Smooth muscle cell (in vitro differentiated cells): ENCODE results near the gene NCR3LG1. TPM values are rescaled to one million over a fixed set of nuclear protein-coding genes. Genes with fewer than 3 reads are reported as not detected.
A peak's percentile ranks its signal among the peaks of the same experiment; 100 is the strongest.

Source experiments
- DNase-seq: peaks from one replicate; lab custom pipeline; 2025; ENCODE audit not compliant: unreplicated experiment; lab: John Stamatoyannopoulos, UW
- H2AFZ ChIP-seq: fragments of 200-600 bp; sonication (generic); 2 replicates; pipeline ENCODE4 v1.6.0; 2016; ENCODE audit warnings: antibody characterized with exemption, low read depth, mild to moderate bottlenecking
- H3F3A ChIP-seq: fragments of 200-600 bp; sonication (generic); 2 replicates; pipeline ENCODE4 v1.6.0; 2017; ENCODE audit warnings: antibody characterized with exemption, low read depth
- H3K27ac ChIP-seq: fragments of 200-600 bp; sonication (generic); 2 replicates; pipeline ENCODE4 v1.5.1; 2016; ENCODE audit warnings: low read depth, mild to moderate bottlenecking
- H3K27me3 ChIP-seq: fragments of 200-600 bp; sonication (generic); 2 replicates; pipeline ENCODE4 v1.6.1; 2016; ENCODE audit warnings: low read depth, mild to moderate bottlenecking
- H3K36me3 ChIP-seq: fragments of 200-600 bp; sonication (generic); 2 replicates; pipeline ENCODE4 v1.5.1; 2016; ENCODE audit warnings: low read depth
- H3K4me1 ChIP-seq: fragments of 200-600 bp; sonication (generic); 2 replicates; pipeline ENCODE4 v1.5.1; 2016; ENCODE audit warnings: low read depth
- H3K4me2 ChIP-seq: fragments of 200-600 bp; sonication (generic); 2 replicates; pipeline ENCODE4 v1.6.0; 2016; ENCODE audit warnings: mild to moderate bottlenecking
- H3K4me3 ChIP-seq: fragments of 200-600 bp; sonication (generic); 2 replicates; pipeline ENCODE4 v1.5.1; 2016; ENCODE audit warnings: mild to moderate bottlenecking
- H3K79me2 ChIP-seq: fragments of 200-600 bp; sonication (generic); 2 replicates; pipeline ENCODE4 v1.6.0; 2016; ENCODE audit warnings: low read depth, mild to moderate bottlenecking
- H3K9ac ChIP-seq: fragments of 200-600 bp; sonication (generic); 2 replicates; pipeline ENCODE4 v1.6.0; 2016; ENCODE audit warnings: low read depth
- H3K9me3 ChIP-seq: fragments of 200-600 bp; sonication (generic); replicated peaks from 2 replicates; pipeline ENCODE4 v1.5.1; 2016; ENCODE audit warnings: low read depth
- H4K20me1 ChIP-seq: fragments of 200-600 bp; sonication (generic); 2 replicates; pipeline ENCODE4 v1.6.0; 2016; ENCODE audit warnings: low read depth
- WGBS: methylation state at CpG from one replicate; pipeline ENCODE4 v1.1.7; 2016; ENCODE audit warnings: low lambda C conversion rate; 5-methylcytosine and 5-hydroxymethylcytosine counted together
- polyA plus RNA-seq: library from polyadenylated mRNA; unstranded; fragments of >200 nt; fragmentation: Nextera tagmentation; extraction: Ambion mirVana; gene quantifications from 2 replicates; pipeline ENCODE4 v1.2.1, GENCODE V29; 2016
- total RNA-seq: library from RNA; depleted of rRNA; stranded (reverse); fragments of >200 nt; gene quantifications from 2 replicates; pipeline ENCODE4 v1.2.3, GENCODE V29; 2014
- TF ChIP-seq, protein P1 (sequence below): fragments of 200-600 bp; sonication (generic); IDR thresholded peaks from 2 replicates; pipeline ENCODE4 v1.5.1; 2017; ENCODE audit warnings: borderline replicate concordance, mild to moderate bottlenecking, antibody characterized with exemption; ENCODE audit not compliant: insufficient read depth, poor library complexity, severe bottlenecking

Gene NCR3LG1, protein sequence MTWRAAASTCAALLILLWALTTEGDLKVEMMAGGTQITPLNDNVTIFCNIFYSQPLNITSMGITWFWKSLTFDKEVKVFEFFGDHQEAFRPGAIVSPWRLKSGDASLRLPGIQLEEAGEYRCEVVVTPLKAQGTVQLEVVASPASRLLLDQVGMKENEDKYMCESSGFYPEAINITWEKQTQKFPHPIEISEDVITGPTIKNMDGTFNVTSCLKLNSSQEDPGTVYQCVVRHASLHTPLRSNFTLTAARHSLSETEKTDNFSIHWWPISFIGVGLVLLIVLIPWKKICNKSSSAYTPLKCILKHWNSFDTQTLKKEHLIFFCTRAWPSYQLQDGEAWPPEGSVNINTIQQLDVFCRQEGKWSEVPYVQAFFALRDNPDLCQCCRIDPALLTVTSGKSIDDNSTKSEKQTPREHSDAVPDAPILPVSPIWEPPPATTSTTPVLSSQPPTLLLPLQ
- 1.9 and 2.6 TPM in 2 replicates for total RNA-seq
- 0.10 and 1.1 TPM in 2 replicates for polyA plus RNA-seq

DNA sequence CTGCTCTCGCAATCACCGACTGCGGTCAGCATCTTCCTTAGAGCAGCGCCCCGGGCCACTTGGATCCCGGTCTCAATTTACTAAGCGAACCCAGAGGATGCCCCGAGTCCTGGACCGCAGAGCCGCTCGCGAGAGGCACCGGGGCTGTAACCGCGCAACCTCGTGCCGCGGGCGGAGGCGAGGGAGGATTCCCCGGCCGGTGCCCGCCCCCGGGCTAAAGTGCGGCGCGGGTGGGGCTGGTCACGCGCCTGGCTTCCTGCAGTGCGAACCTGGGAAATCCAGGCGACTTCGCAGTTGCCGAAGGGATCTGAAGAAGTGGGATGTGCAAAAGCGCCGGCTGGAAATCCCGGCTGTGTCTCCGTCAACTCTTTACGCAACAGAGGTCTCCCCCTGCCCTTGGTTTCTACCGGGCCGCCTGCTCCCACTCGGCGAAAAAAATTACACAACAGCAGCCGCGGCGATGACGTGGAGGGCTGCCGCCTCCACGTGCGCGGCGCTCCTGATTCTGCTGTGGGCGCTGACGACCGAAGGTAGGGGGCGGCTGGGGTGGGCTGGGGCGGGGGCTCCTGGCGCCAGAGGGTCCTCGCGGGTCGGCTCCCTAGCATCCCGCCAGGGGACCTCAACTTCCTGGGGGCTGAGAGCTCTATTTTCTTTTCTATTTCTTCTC, at the start of gene NCR3LG1:
NCR3LG1 (plus strand) TSS at position 291 of the 667 bp plus-strand sequence; CDS start at position 461, 170 bp downstream.
- 1% methylated on average over 59 of the region's 61 CpGs for WGBS
- H3F3A ChIP-seq: peaks cover 19% of the 10 kb centered on the region
- peak within 1 kb of the TSS; percentile 70 for H3K4me3 ChIP-seq
- H2AFZ ChIP-seq: peak within 1 kb of the TSS; percentile 89
- peak; percentile 21 for DNase-seq
- TF ChIP-seq, protein P1, sequence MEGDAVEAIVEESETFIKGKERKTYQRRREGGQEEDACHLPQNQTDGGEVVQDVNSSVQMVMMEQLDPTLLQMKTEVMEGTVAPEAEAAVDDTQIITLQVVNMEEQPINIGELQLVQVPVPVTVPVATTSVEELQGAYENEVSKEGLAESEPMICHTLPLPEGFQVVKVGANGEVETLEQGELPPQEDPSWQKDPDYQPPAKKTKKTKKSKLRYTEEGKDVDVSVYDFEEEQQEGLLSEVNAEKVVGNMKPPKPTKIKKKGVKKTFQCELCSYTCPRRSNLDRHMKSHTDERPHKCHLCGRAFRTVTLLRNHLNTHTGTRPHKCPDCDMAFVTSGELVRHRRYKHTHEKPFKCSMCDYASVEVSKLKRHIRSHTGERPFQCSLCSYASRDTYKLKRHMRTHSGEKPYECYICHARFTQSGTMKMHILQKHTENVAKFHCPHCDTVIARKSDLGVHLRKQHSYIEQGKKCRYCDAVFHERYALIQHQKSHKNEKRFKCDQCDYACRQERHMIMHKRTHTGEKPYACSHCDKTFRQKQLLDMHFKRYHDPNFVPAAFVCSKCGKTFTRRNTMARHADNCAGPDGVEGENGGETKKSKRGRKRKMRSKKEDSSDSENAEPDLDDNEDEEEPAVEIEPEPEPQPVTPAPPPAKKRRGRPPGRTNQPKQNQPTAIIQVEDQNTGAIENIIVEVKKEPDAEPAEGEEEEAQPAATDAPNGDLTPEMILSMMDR: no peak
- peaks cover 7% of the 10 kb centered on the region for H3K27me3 ChIP-seq
- H3K79me2 ChIP-seq: no peaks in the 10 kb centered on the region
- peaks cover 15% of the 10 kb centered on the region for H3K4me1 ChIP-seq
- H3K9me3 ChIP-seq: no peaks in the 10 kb centered on the region
- peak within 1 kb of the TSS; percentile 67 for H3K9ac ChIP-seq
- peak within 1 kb of the TSS; percentile 89 for H3K4me2 ChIP-seq
- H3K27ac ChIP-seq: peak within 1 kb of the TSS; percentile 52
- H3K36me3 ChIP-seq: no peaks in the 10 kb centered on the region
- no peaks in the 10 kb centered on the region for H4K20me1 ChIP-seq

DNA sequence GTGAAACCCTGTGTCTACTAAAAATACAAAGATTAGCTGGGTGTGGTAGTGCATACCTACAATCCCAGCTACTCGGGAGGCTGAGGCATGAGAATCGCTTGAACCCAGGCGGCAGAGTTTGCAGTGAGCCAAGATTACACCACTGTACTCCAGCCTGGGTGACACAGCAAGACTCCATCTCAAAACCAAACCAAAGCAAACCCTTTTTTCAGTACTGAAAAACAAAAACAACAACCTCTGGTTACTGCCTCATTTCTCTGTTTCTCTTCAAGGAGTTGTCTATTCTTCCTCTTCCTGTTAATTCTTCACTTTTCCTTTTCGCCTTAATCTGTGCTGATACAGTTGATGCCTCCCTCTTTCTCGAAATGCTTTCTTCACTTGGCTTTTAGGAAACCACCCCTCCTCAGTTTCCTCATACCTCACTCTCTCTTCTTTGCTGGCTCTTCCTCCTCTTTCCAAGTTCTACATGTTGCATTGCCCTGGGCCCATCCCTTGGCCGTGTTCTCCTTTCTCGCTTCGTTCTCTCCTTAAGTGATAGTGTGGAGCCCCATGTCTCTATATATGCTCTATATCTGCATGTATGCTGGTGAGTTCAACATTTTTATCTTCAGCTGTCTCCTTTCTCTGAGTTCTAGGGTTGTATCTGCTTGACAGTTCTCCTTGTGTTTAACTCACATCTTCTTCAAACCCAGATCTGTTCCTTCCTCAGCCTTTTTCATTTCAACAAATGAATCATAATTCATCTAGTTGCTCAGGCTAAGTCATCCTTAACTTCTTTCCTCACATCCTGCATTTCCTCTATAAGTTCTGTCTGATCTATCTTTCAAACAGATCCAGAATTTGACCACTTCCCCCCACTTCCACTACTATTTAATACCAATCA, 38.0 kb upstream of the NCR3LG1 start:
- Histone ChIP-seq H3K27ac (peak overlapping the region; percentile 51), H3K36me3 (peaks cover 18% of the 10 kb centered on the region), H4K20me1 (no peaks in the 10 kb centered on the region), H3K27me3 (no peaks in the 10 kb centered on the region), H3K9ac (no peak overlapping the region), H3K9me3 (no peaks in the 10 kb centered on the region), H3K4me2 (peak overlapping the region; percentile 56), H2AFZ (no peak overlapping the region), H3K79me2 (no peaks in the 10 kb centered on the region), H3K4me3 (no peak overlapping the region), H3F3A (no peaks in the 10 kb centered on the region), H3K4me1 (no peaks in the 10 kb centered on the region)
- no peak for DNase-seq
- 95% methylated on average over 8 of the region's 8 CpGs for WGBS
- TF ChIP-seq, protein P1: no peak

DNA sequence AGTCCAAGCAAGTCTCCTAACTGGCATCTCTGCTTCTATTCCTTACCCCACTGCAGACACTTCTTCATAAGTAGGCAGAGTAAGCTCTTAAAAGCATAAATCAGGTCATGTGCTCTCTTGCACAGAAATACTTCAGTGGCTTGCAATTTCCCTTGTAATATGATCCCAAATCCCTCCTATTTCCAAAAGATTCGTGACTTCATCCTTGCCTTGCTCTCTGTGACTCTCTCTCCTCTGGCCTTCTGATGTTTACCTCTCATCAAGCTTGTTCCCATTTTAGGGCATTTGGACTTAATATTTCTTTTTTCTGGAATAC, 37.4 kb upstream of the NCR3LG1 start:
- TF ChIP-seq, protein P1: no peak
- no peaks in the 10 kb centered on the region for H3K9me3 ChIP-seq
- no peaks in the 10 kb centered on the region for H3K4me1 ChIP-seq
- peak overlapping the region; percentile 56 for H3K4me2 ChIP-seq
- no peaks in the 10 kb centered on the region for H3K79me2 ChIP-seq
- peaks cover 18% of the 10 kb centered on the region for H3K36me3 ChIP-seq
- H4K20me1 ChIP-seq: no peaks in the 10 kb centered on the region
- DNase-seq: no peak
- H3K4me3 ChIP-seq: no peak overlapping the region
- H3K27me3 ChIP-seq: no peaks in the 10 kb centered on the region
- no peak overlapping the region for H2AFZ ChIP-seq
- WGBS: 29% methylated on average over 1 of the region's 1 CpG
- no peak overlapping the region for H3K9ac ChIP-seq
- no peaks in the 10 kb centered on the region for H3F3A ChIP-seq
- H3K27ac ChIP-seq: peak overlapping the region; percentile 51
